ENCODE results near the gene IGFBP2. TPM values are rescaled to one million over a fixed set of nuclear protein-coding genes. Genes with fewer than 3 reads are reported as not detected.

The IGFBP2 gene
- total RNA-seq, 2 experiments from 2014 or later: 10.3 to 10.9 TPM

DNA sequence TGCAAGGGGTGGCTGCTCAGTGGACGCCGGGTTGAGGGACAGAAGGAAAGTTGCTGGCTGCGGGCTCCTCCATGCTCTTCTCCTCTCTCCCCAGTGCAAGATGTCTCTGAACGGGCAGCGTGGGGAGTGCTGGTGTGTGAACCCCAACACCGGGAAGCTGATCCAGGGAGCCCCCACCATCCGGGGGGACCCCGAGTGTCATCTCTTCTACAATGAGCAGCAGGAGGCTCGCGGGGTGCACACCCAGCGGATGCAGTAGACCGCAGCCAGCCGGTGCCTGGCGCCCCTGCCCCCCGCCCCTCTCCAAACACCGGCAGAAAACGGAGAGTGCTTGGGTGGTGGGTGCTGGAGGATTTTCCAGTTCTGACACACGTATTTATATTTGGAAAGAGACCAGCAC lies 30.6 kb downstream of the IGFBP2 start:
- H3K9me3 Mint-ChIP-seq: no peaks in the 10 kb centered on the region
- H3K36me3 Mint-ChIP-seq (ENCODE audit: low read depth): no peaks in the 10 kb centered on the region
- DNase-seq: no peak
- H3K27me3 Mint-ChIP-seq: no peaks in the 10 kb centered on the region
- H3K4me3 Mint-ChIP-seq: no peak overlapping the region
- POLR2A ChIA-PET: no interaction called here
- CTCF ChIA-PET: interaction anchor here (0.7 to 8.5 kb wide), 3 partner anchors 10 to 610 kb away, joined by 3 to 60 read pairs (median 4); no protein-coding TSS in a partner anchor
- H3K4me1 Mint-ChIP-seq: no peaks in the 10 kb centered on the region
- no peak overlapping the region for H3K27ac Mint-ChIP-seq

DNA sequence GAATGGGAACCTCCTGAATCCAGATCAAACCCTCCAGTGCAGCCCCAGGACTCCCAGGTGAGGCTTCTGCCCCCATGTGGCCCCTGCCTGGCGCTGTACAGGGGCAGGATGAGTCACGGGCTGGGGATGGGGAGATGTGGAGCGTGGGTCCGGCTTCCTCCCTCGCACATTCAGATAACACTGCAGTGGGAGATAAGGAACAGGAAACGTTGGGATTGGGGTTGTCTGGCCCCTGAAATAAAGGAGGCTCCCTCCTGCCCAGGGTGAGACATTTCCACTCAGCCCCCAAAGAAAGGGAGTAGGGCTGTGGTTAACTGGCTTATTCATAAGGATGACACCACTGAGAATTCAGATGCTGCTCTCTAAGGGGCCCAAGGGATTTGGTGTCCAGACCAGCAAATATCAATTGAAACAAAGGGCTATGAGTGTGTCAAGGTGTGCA lies 31.4 kb downstream of the IGFBP2 start:
- Mint-ChIP-seq H3K27ac (no peak overlapping the region), H3K36me3 (ENCODE audit: low read depth) (no peaks in the 10 kb centered on the region), H3K4me1 (no peaks in the 10 kb centered on the region), H3K27me3 (no peaks in the 10 kb centered on the region), H3K9me3 (no peaks in the 10 kb centered on the region), H3K4me3 (no peak overlapping the region)
- CTCF ChIA-PET: interaction anchor here (8.5 kb wide), 1 partner anchor 146 kb away, joined by 60 read pairs; no protein-coding TSS in a partner anchor
- POLR2A ChIA-PET: no interaction called here
- DNase-seq: no peak

DNA sequence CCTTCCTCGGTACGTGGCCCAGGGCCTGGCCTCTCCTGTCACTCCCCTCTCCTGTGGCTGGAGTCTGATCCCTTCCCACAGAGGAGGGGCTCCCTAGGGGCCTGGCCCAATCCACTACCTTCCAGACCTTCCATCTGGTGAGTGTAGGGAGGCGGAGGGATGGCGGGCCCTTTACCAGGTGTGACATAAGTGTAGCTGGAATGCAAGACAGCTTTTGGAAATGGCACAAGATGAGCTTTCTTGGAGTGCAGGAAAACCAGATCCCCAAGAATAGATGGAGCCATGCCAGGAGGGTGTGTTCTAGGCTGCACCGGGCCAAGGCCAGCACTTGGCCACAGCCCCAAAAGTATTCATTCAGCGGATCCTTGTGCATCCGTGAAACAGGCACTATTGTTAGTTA lies 32.0 kb downstream of the IGFBP2 start:
- no peaks in the 10 kb centered on the region for H3K4me1 Mint-ChIP-seq
- no peak for DNase-seq
- no peaks in the 10 kb centered on the region for H3K27me3 Mint-ChIP-seq
- ChIA-PET CTCF (interaction anchor here (0.9 to 8.5 kb wide), 2 partner anchors 10 to 147 kb away, joined by 3 to 60 read pairs; no protein-coding TSS in a partner anchor), POLR2A (no interaction called here)
- no peaks in the 10 kb centered on the region for H3K9me3 Mint-ChIP-seq
- no peaks in the 10 kb centered on the region for H3K36me3 Mint-ChIP-seq (ENCODE audit: low read depth)
- H3K27ac Mint-ChIP-seq: no peak overlapping the region
- H3K4me3 Mint-ChIP-seq: no peak overlapping the region

GRCh38 chr2:216665717-216666116 lies 32.5 kb downstream of the IGFBP2 start:
- no peaks in the 10 kb centered on the region for H3K36me3 Mint-ChIP-seq (ENCODE audit: low read depth)
- CTCF ChIA-PET: interaction anchor here (0.9 to 8.5 kb wide), 3 partner anchors 9 to 147 kb away, joined by 3 to 60 read pairs (median 4); no protein-coding TSS in a partner anchor
- no peaks in the 10 kb centered on the region for H3K27me3 Mint-ChIP-seq
- DNase-seq: no peak
- H3K4me3 Mint-ChIP-seq: no peak overlapping the region
- POLR2A ChIA-PET: no interaction called here
- H3K27ac Mint-ChIP-seq: no peak overlapping the region
- H3K9me3 Mint-ChIP-seq: no peaks in the 10 kb centered on the region
- no peaks in the 10 kb centered on the region for H3K4me1 Mint-ChIP-seq

DNA sequence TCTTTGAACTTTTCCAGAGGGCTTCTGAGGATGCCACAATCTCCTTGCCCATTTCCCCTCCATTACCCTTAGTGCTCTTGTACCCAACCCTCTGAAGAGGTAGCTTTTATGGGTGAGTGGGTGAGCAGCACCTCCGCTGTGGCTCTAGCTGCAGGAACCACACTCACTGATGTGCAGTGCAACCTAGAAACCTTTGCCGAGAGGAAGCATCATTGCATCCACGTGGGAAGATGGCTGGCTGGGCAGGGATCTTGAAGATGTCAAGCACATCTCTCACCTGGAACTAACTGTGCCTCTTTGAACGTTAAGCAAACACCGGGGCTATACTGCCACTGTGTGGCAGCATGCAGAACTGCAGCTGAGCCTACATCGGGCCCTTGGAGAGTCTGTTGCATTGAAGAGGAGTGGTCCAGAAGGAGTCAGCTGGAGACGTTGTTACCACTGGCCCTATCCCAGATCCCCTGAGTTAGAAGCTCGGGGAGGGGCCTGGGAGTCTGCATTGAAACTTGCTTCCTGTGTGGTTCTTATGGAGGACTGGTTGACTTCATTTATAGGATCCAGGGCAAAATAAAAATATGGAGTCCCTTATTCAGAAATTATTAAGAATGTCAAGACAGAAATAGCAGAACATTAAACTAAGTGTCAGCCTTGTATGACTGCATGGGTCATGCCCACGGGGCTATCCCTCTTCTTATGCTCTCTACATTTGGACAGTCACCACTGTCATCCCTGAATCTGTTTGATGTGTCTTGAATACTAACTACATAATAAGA lies 33.4 kb downstream of the IGFBP2 start:
- Mint-ChIP-seq H3K9me3 (no peaks in the 10 kb centered on the region), H3K27me3 (no peaks in the 10 kb centered on the region), H3K36me3 (ENCODE audit: low read depth) (no peaks in the 10 kb centered on the region), H3K4me1 (no peaks in the 10 kb centered on the region), H3K27ac (no peak overlapping the region), H3K4me3 (no peak overlapping the region)
- DNase-seq: peak; percentile 71
- ChIA-PET CTCF (interaction anchor here (0.6 to 8.5 kb wide), 10 partner anchors 8 to 153 kb away, joined by 3 to 60 read pairs (median 4); no protein-coding TSS in a partner anchor), POLR2A (no interaction called here)

GRCh38 chr2:216670266-216671080 lies 37.3 kb downstream of the IGFBP2 start:
- Mint-ChIP-seq H3K4me3 (no peak overlapping the region), H3K27me3 (no peaks in the 10 kb centered on the region)
- POLR2A ChIA-PET: no interaction called here

GRCh38 chr2:216671081-216671411 lies 37.8 kb downstream of the IGFBP2 start:
- Mint-ChIP-seq H3K4me3 (no peak overlapping the region), H3K4me1 (no peaks in the 10 kb centered on the region), H3K27ac (no peak overlapping the region), H3K36me3 (ENCODE audit: low read depth) (no peaks in the 10 kb centered on the region), H3K27me3 (no peaks in the 10 kb centered on the region), H3K9me3 (no peaks in the 10 kb centered on the region)
- ChIA-PET POLR2A (no interaction called here), CTCF (no interaction called here)
- no peak for DNase-seq

More at GRCh38 chr2:216670266-216671080, 37.3 kb downstream of the IGFBP2 start:
- Mint-ChIP-seq H3K4me1 (no peaks in the 10 kb centered on the region), H3K9me3 (no peaks in the 10 kb centered on the region), H3K36me3 (ENCODE audit: low read depth) (no peaks in the 10 kb centered on the region), H3K27ac (no peak overlapping the region)
- CTCF ChIA-PET: interaction anchor here (1.5 kb wide), 1 partner anchor 152 kb away, joined by 3 read pairs; no protein-coding TSS in a partner anchor
- no peak for DNase-seq

- no peaks in the 10 kb centered on the region for H3K27me3 Mint-ChIP-seq
- CTCF ChIA-PET: no interaction called here
Measured at GRCh38 chr2:216671791-216672343, 38.6 kb downstream of the IGFBP2 start.

GRCh38 chr2:216672466-216672865 lies 39.2 kb downstream of the IGFBP2 start:
- H3K36me3 Mint-ChIP-seq (ENCODE audit: low read depth): no peaks in the 10 kb centered on the region
- ChIA-PET CTCF (no interaction called here), POLR2A (no interaction called here)
- H3K9me3 Mint-ChIP-seq: no peaks in the 10 kb centered on the region
- no peak overlapping the region for H3K4me3 Mint-ChIP-seq
- no peak for DNase-seq
- no peaks in the 10 kb centered on the region for H3K27me3 Mint-ChIP-seq
- H3K27ac Mint-ChIP-seq: no peak overlapping the region
- no peaks in the 10 kb centered on the region for H3K4me1 Mint-ChIP-seq

More at GRCh38 chr2:216671791-216672343, 38.6 kb downstream of the IGFBP2 start:
- H3K4me3 Mint-ChIP-seq: no peak overlapping the region
- no peaks in the 10 kb centered on the region for H3K4me1 Mint-ChIP-seq
- no peak for DNase-seq
- no peaks in the 10 kb centered on the region for H3K9me3 Mint-ChIP-seq
- H3K27ac Mint-ChIP-seq: no peak overlapping the region
- POLR2A ChIA-PET: no interaction called here
- no peaks in the 10 kb centered on the region for H3K36me3 Mint-ChIP-seq (ENCODE audit: low read depth)

GRCh38 chr2:216673021-216673420 lies 39.8 kb downstream of the IGFBP2 start:
- no peaks in the 10 kb centered on the region for H3K36me3 Mint-ChIP-seq (ENCODE audit: low read depth)
- ChIA-PET POLR2A (no interaction called here), CTCF (no interaction called here)
- H3K4me1 Mint-ChIP-seq: no peaks in the 10 kb centered on the region
- no peak for DNase-seq
- no peak overlapping the region for H3K4me3 Mint-ChIP-seq
- H3K27ac Mint-ChIP-seq: no peak overlapping the region
- H3K9me3 Mint-ChIP-seq: no peaks in the 10 kb centered on the region
- H3K27me3 Mint-ChIP-seq: no peaks in the 10 kb centered on the region

DNA sequence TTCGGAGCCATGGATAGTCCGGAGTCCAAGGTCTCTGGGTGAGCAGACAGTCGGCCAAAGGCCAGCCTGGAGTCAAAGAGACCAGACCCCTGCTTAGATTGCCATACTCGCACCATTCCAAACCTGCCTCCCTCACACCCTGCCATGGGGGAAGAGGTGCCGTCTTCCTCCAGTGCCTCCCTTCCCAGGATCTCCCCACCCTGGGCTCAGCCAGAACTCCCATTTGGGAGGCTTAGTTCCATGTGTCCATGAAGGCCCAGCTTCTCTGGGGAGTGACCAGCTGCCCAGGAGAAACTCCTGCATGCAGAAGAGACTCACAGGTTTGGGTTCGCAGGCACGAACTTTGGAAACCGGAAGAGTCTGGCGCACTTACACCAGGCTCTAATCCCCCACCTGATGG lies 40.4 kb downstream of the IGFBP2 start:
- H3K4me3 Mint-ChIP-seq: no peak overlapping the region
- no peaks in the 10 kb centered on the region for H3K27me3 Mint-ChIP-seq
- ChIA-PET CTCF (interaction anchor here (1.5 kb wide), 1 partner anchor 155 kb away, joined by 3 read pairs; no protein-coding TSS in a partner anchor), POLR2A (no interaction called here)
- H3K27ac Mint-ChIP-seq: no peak overlapping the region
- no peak for DNase-seq
- no peaks in the 10 kb centered on the region for H3K4me1 Mint-ChIP-seq
- H3K36me3 Mint-ChIP-seq (ENCODE audit: low read depth): no peaks in the 10 kb centered on the region
- no peaks in the 10 kb centered on the region for H3K9me3 Mint-ChIP-seq

DNA sequence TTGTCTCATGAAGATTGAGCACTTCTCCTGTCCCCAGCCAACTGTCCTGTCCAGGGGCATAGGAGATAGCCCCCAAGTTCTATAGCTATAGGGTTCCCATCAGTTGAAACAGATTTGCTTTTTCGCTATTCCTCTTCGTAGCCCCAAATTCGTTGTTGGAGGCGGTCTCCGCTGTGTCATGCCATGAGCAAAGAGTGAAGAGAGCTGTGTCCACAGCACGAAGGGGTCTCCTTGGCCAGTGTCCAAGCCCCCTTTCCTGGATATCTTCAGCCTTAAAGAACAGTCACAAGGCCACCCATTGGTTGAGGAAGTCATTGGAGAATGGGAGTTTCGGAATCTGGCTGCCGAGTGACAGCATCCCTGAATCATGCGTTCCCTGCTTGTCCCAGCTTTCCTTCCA lies 41.2 kb downstream of the IGFBP2 start:
- H3K4me3 Mint-ChIP-seq: no peak overlapping the region
- no peaks in the 10 kb centered on the region for H3K9me3 Mint-ChIP-seq
- H3K27me3 Mint-ChIP-seq: no peaks in the 10 kb centered on the region
- ChIA-PET POLR2A (no interaction called here), CTCF (interaction anchor here (1.1 to 1.6 kb wide), 3 partner anchors 9 to 158 kb away, joined by 3 read pairs; no protein-coding TSS in a partner anchor)
- no peak for DNase-seq
- H3K36me3 Mint-ChIP-seq (ENCODE audit: low read depth): no peaks in the 10 kb centered on the region
- no peaks in the 10 kb centered on the region for H3K4me1 Mint-ChIP-seq
- no peak overlapping the region for H3K27ac Mint-ChIP-seq

DNA sequence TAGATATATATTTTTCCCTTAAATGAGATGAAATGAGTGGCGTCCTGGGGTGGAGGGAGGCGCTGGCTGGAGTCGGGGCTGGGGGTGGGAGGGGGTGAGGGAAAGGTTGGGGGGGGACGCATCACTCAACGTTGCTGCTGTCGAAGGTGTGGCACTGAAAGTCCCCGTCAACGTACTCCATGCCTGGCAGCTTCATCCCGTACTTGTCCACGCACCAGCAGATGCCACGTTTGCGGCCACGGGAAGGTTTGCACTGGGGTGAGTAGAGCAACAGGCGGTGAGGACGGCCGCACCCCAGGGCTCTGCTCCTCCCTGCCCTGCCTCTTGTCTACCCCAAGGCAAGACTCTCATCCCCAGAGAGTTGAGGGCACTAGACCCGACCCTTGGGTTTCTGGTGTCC lies 43.4 kb downstream of the IGFBP2 start:
- Mint-ChIP-seq H3K36me3 (ENCODE audit: low read depth) (no peaks in the 10 kb centered on the region), H3K27ac (no peak overlapping the region), H3K27me3 (no peaks in the 10 kb centered on the region), H3K4me1 (peaks cover 2% of the 10 kb centered on the region), H3K4me3 (no peak overlapping the region), H3K9me3 (no peaks in the 10 kb centered on the region)
- POLR2A ChIA-PET: no interaction called here
- DNase-seq: no peak
- CTCF ChIA-PET: interaction anchor here (0.5 kb wide), 1 partner anchor 17 kb away, joined by 3 read pairs; no protein-coding TSS in a partner anchor
